RWPE1 (cell line): ENCODE measurements around the gene CDON.

Experiments
- CTCF ChIA-PET: fragments of 350-600 bp; sonication (Branson Sonifier 250); formaldehyde crosslinking; extraction: SDS; loops from one replicate; lab custom pipeline; 2021; lab: Yijun Ruan, JAX
- POLR2A ChIA-PET: fragments of 400-600 bp; formaldehyde crosslinking; extraction: SDS; loops from one replicate; lab custom pipeline; 2020; ENCODE audit warnings: antibody characterized with exemption; ENCODE audit not compliant: low non-redundant PET; lab: Yijun Ruan, JAX
- DNase-seq: peaks from one replicate; pipeline ENCODE4 v3.0.0; 2012; ENCODE audit warnings: low spot score
- H3K27ac ChIP-seq: fragments of 450-650 bp; 2 replicates; pipeline ENCODE4 v1.5.1; 2017
- CTCF ChIP-seq: fragments of 450-650 bp; conservative IDR thresholded peaks from 2 replicates; pipeline ENCODE4 v1.5.1; 2017; ENCODE audit warnings: low read depth, mild to moderate bottlenecking

The CDON gene

GRCh38 chr11:126105022-126105747 lies 42.5 kb upstream of the CDON start:
- ChIA-PET POLR2A (no interaction called here), CTCF (no interaction called here)
- TF ChIP-seq CTCF: no peak
- no peak for DNase-seq
- no peak overlapping the region for H3K27ac ChIP-seq

DNA sequence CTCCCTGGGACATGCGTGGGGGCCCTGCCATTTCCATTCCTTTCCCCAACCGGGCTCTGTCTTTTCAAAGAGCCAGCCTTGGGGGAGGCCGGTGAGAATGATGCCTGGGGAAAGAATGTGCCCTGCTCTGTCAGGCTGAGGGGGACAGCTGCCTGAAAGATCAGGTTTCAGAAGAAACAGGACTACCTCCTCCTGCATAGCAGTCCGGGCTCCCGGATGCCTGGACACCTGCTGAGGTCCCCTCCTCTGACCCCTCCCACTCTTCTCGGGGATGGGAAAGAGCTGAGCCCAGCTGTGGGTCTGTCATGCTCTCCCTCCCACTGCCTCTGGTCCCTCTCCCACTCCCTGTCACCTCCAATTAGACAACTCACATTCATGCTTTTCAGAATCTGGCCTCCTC lies 41.8 kb upstream of the CDON start:
- TF ChIP-seq CTCF: no peak
- ChIA-PET POLR2A (no interaction called here), CTCF (no interaction called here)
- H3K27ac ChIP-seq: no peak overlapping the region
- no peak for DNase-seq

DNA sequence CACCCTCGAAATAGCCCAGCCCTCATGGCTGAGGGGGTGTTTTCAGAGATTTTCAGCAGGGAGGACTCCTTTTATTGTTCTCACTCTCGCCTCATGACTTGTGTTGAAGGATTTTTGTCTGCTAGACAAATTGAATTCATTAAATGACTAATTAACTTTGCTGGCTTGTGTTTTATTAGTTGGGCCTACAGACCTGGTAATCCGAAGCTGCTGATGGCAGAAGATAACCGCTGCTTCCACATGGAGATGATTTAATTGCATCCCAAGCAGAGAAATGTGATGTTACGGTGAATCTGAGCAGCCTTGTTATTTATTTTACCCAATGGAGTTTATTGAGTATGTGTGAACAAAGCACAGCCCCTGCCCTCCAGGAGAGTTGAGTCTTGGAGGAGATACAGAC lies 40.5 kb upstream of the CDON start:
- H3K27ac ChIP-seq: no peak overlapping the region
- no peak for TF ChIP-seq CTCF
- no peak for DNase-seq
- CTCF ChIA-PET: interaction anchor here (0.6 kb wide), 1 partner anchor 87 kb away, joined by 6 read pairs; no protein-coding TSS in a partner anchor
- POLR2A ChIA-PET: no interaction called here

GRCh38 chr11:126102436-126102981 lies 39.8 kb upstream of the CDON start:
- no peak for TF ChIP-seq CTCF
- no peak for DNase-seq
- no peak overlapping the region for H3K27ac ChIP-seq
- CTCF ChIA-PET: interaction anchor here (0.5 to 0.6 kb wide), 2 partner anchors 50 to 88 kb away, joined by 3 to 6 read pairs; no protein-coding TSS in a partner anchor
- POLR2A ChIA-PET: no interaction called here

GRCh38 chr11:126101930-126102283 lies 39.2 kb upstream of the CDON start:
- H3K27ac ChIP-seq: no peak overlapping the region
- CTCF ChIA-PET: interaction anchor here (0.5 kb wide), 1 partner anchor 49 kb away, joined by 3 read pairs; no protein-coding TSS in a partner anchor
- no peak for TF ChIP-seq CTCF
- no peak for DNase-seq
- POLR2A ChIA-PET: no interaction called here

DNA sequence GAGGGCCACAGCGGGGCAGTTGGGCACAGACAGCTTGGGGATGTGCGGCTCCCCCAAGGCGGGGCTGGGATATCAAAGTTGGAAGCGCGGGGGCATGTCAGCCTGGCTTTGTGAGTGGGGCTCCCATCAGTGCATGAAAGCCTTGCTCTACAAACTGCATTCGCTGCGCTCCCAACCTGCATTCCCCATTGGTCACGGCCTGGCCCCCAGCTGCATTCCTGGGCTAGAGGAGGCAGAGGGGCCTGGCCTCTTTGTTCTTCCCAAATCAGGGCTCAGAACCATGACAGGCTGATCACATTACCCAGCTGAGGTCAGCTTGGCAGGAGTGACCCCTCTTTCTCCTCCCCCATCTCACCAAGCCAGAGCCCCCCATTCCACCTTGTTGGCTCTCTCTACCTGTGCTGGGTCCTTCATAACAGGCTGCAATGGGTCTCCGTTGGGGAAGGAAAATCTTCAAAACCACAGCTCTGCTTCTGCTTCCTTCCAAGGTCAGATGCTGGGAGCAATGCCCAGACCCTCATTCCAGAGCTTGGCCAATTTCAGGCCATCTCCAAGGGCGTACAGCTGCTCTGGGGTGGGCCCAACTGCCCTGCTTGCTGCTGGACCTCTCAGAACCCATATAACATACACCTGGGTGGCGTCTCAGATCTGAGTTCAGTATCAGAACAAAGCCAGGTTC lies 38.7 kb upstream of the CDON start:
- no peak overlapping the region for H3K27ac ChIP-seq
- no peak for DNase-seq

More for the DNA sequence above, 38.7 kb upstream of the CDON start:
- TF ChIP-seq CTCF: no peak
- CTCF ChIA-PET: no interaction called here
- POLR2A ChIA-PET: no interaction called here
